OCI-LY3 (cell line): ENCODE data around the gene PATE4.

Experiments used
- EZH2phosphoT487 ChIP-seq: fragments of 200-600 bp; shearing (Covaris generic); IDR thresholded peaks from 2 replicates; pipeline ENCODE4 v1.6.1; 2018; ENCODE audit warnings: antibody characterized with exemption, mixed run types, low read depth
- TF ChIP-seq, protein P1 (sequence below): fragments of 200-600, 300-600 bp; sonication (generic); IDR thresholded peaks from 2 replicates; pipeline ENCODE4 v1.5.1; 2014; ENCODE audit warnings: antibody characterized with exemption, low read length, low read depth

DNA sequence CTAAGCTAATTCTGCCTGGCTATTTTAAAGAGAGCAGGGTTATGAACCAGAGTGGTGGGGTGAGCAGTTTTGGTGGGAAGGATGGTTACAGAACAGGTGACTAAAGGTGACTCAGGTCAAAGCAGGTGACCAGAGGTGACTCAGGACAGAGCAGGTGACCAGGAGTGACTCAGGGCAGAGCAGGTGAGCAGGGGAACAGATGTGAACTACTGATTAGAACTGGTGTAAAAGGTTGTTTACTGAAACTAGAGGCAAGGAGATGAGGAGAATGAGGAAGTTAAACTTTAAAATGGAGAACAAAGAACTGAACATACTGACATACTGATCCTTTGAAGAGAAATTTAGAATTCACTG is 39.0 kb downstream of the PATE4 start:
- TF ChIP-seq, protein P1, sequence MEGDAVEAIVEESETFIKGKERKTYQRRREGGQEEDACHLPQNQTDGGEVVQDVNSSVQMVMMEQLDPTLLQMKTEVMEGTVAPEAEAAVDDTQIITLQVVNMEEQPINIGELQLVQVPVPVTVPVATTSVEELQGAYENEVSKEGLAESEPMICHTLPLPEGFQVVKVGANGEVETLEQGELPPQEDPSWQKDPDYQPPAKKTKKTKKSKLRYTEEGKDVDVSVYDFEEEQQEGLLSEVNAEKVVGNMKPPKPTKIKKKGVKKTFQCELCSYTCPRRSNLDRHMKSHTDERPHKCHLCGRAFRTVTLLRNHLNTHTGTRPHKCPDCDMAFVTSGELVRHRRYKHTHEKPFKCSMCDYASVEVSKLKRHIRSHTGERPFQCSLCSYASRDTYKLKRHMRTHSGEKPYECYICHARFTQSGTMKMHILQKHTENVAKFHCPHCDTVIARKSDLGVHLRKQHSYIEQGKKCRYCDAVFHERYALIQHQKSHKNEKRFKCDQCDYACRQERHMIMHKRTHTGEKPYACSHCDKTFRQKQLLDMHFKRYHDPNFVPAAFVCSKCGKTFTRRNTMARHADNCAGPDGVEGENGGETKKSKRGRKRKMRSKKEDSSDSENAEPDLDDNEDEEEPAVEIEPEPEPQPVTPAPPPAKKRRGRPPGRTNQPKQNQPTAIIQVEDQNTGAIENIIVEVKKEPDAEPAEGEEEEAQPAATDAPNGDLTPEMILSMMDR, result no peak
- TF ChIP-seq EZH2phosphoT487, result no peak
